DND-41 (cell line): ENCODE measurements around the gene C6orf52.
A peak's percentile ranks its signal among the peaks of the same experiment; 100 is the strongest.

ENCODE experiments used
- ATAC-seq: fragments of 200-7000 bp; cut with Tn5 transposase; 3 replicates; pipeline ENCODE4 v1.9.1; 2021; ENCODE audit warnings: low read depth; ENCODE audit not compliant: insufficient read depth
- DNase-seq: peaks from one replicate; pipeline ENCODE4 v3.0.0-alpha.2; 2020
- H2AFZ ChIP-seq: 2 replicates; pipeline ENCODE4 v1.6.0; 2012; ENCODE audit warnings: low read depth, low read length
- H3K27ac ChIP-seq: 2 replicates; pipeline ENCODE4 v1.5.1; 2012; ENCODE audit warnings: low read length, inconsistent platforms
- H3K27me3 ChIP-seq: fragments of 200-600 bp; sonication (generic); 2 replicates; pipeline ENCODE4 v1.6.0; 2012; ENCODE audit warnings: low read length, mild to moderate bottlenecking, inconsistent platforms; ENCODE audit not compliant: insufficient read depth, poor library complexity
- H3K36me3 ChIP-seq: 2 replicates; pipeline ENCODE4 v1.5.1; 2012; ENCODE audit warnings: low read length, inconsistent platforms; ENCODE audit not compliant: insufficient read depth
- H3K4me1 ChIP-seq: 2 replicates; pipeline ENCODE4 v1.5.1; 2012; ENCODE audit warnings: mild to moderate bottlenecking, low read length; ENCODE audit not compliant: insufficient read depth
- H3K4me2 ChIP-seq: 2 replicates; pipeline ENCODE4 v1.6.0; 2012; ENCODE audit warnings: mild to moderate bottlenecking, moderate library complexity, low read length, inconsistent platforms; ENCODE audit not compliant: insufficient read depth
- H3K4me3 ChIP-seq, 2 experiments: fragments of 200-600 bp in 1 of 2; shearing (Covaris generic) in 1 of 2; 2 replicates each; pipeline ENCODE4 v1.5.1; 2012 to 2016; ENCODE audit warnings: inconsistent platforms in 2 of 2, low read length in 2 of 2, mild to moderate bottlenecking in 2 of 2, low read depth in 1 of 2, moderate library complexity in 1 of 2
- H3K79me2 ChIP-seq: 2 replicates; pipeline ENCODE4 v1.6.0; 2012; ENCODE audit warnings: low read length, inconsistent platforms; ENCODE audit not compliant: insufficient read depth
- H3K9ac ChIP-seq: 2 replicates; pipeline ENCODE4 v1.6.0; 2012; ENCODE audit warnings: low read depth, mild to moderate bottlenecking, inconsistent platforms, low read length, moderate library complexity
- H3K9me3 ChIP-seq: 2 replicates; pipeline ENCODE4 v1.5.1; 2012; ENCODE audit warnings: low read length, moderate library complexity, mild to moderate bottlenecking, inconsistent platforms; ENCODE audit not compliant: insufficient read depth, severe bottlenecking
- H4K20me1 ChIP-seq: 2 replicates; pipeline ENCODE4 v1.6.0; 2012; ENCODE audit warnings: low read length; ENCODE audit not compliant: insufficient read depth
- CTCF ChIP-seq: IDR thresholded peaks from 2 replicates; pipeline ENCODE4 v1.5.1; 2012; ENCODE audit warnings: borderline replicate concordance, low read length, moderate library complexity, mild to moderate bottlenecking; ENCODE audit not compliant: poor library complexity, severe bottlenecking; ENCODE audit errors: extremely low read depth
- EZH2 ChIP-seq: IDR thresholded peaks from 3 replicates; pipeline ENCODE4 v1.6.1; 2012; ENCODE audit warnings: borderline replicate concordance, low read depth, mild to moderate bottlenecking, moderate library complexity, low read length, inconsistent platforms; ENCODE audit not compliant: severe bottlenecking

The C6orf52 gene

GRCh38 chr6:10730254-10730653 lies 35.8 kb upstream of the C6orf52 start:
- Histone ChIP-seq H3K27ac (no peak overlapping the region), H3K27me3 (no peaks in the 10 kb centered on the region), H4K20me1 (no peaks in the 10 kb centered on the region), H3K79me2 (peaks cover 13% of the 10 kb centered on the region), H3K4me2 (no peak overlapping the region), H3K4me3 (no peak overlapping the region), H3K9ac (no peak overlapping the region), H3K9me3 (no peaks in the 10 kb centered on the region), H3K36me3 (peaks cover 64% of the 10 kb centered on the region), H2AFZ (no peak overlapping the region), H3K4me1 (peaks cover 12% of the 10 kb centered on the region; the same call in 1 of the 2 replicates)
- no peak for DNase-seq
- no peak for ATAC-seq
- TF ChIP-seq CTCF (no peak), EZH2 (no peak)

DNA sequence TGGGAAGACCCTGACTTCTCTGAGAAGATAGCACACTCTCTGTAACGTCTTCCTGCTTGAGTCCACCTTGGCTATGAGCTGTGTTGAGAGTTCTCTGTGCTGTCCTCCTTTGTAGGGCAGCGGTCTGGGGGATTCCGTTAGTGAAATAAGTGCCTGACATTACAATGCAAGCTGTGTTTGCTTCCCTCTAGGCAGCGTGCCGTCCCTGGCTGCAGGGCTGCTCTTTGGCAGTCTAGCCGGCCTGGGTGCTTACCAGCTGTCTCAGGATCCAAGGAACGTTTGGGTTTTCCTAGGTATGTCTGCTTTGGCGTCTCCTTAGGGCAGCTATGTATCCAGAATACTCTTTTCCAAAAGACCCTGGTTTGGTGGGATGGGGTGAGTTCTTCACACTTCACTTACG lies 31.3 kb upstream of the C6orf52 start:
- TF ChIP-seq CTCF, result no peak
- no peak for TF ChIP-seq EZH2
- Histone ChIP-seq H4K20me1 (no peaks in the 10 kb centered on the region), H3K4me2 (no peak overlapping the region), H3K4me1 (peaks cover 51% of the 10 kb centered on the region), H3K27ac (no peak overlapping the region), H3K79me2 (peaks cover 49% of the 10 kb centered on the region), H3K36me3 (peaks cover 48% of the 10 kb centered on the region), H3K4me3 (no peak overlapping the region), H3K9me3 (no peaks in the 10 kb centered on the region), H2AFZ (no peak overlapping the region), H3K27me3 (no peaks in the 10 kb centered on the region), H3K9ac (no peak overlapping the region)
- ATAC-seq (no peak), DNase-seq (no peak)

DNA sequence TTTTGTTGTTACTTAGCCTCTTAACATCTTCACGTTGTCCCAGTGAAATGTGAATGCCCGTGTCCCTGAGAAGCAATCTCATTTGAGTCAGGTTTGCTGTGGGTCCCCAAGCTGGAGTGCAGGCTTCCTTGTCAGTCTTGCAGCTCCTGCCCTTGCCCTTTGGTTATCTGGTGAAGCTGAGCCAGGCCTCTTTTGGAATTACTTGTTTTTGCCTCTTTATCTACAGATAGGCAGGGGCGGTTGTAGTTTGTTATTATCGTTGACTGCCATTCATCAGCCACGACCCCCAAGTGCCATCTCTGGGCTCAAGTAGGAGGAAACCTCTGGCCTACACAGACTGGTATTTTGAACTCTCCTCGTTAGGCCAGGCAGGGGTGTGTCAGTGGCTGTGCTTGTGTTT lies 30.6 kb upstream of the C6orf52 start:
- Histone ChIP-seq H3K79me2 (peaks cover 52% of the 10 kb centered on the region), H4K20me1 (no peaks in the 10 kb centered on the region), H3K9ac (no peak overlapping the region; the same call in 1 of the 2 replicates), H3K4me3 (no peak overlapping the region), H3K27ac (peak overlapping the region; percentile 43; the same call in 1 of the 2 replicates), H3K9me3 (no peaks in the 10 kb centered on the region), H3K27me3 (no peaks in the 10 kb centered on the region), H3K4me2 (peak overlapping the region; percentile 61; the same call in 1 of the 2 replicates), H3K36me3 (peaks cover 42% of the 10 kb centered on the region), H2AFZ (no peak overlapping the region), H3K4me1 (peaks cover 56% of the 10 kb centered on the region)
- TF ChIP-seq EZH2, result no peak
- no peak for TF ChIP-seq CTCF
- ATAC-seq, result no peak
- DNase-seq, result no peak

- peak overlapping the region; percentile 61 for H3K4me2 ChIP-seq
- H3K9ac ChIP-seq, result peak overlapping the region; percentile 91
- H3K4me3 ChIP-seq, result peak overlapping the region; percentile 49 to 72; a peak in 3 of 4 replicates
- peaks cover 54% of the 10 kb centered on the region for H3K79me2 ChIP-seq
- peaks cover 68% of the 10 kb centered on the region for H3K4me1 ChIP-seq
- H2AFZ ChIP-seq, result peak overlapping the region; percentile 86
- peaks cover 28% of the 10 kb centered on the region for H3K36me3 ChIP-seq
- H3K27me3 ChIP-seq, result no peaks in the 10 kb centered on the region
- H4K20me1 ChIP-seq, result no peaks in the 10 kb centered on the region
- ATAC-seq (no peak), DNase-seq (no peak)
- TF ChIP-seq CTCF (no peak), EZH2 (no peak)
- peak overlapping the region; percentile 95 for H3K27ac ChIP-seq
- H3K9me3 ChIP-seq, result peaks cover 2% of the 10 kb centered on the region
These were observed 29.1 kb upstream of the C6orf52 start for GRCh38 chr6:10723567-10723881.
